Measurements from ENCODE around the gene SETD7. TPM values are rescaled to one million over a fixed set of nuclear protein-coding genes. Genes with fewer than 3 reads are reported as not detected.

The SETD7 gene
- total RNA-seq, 1 donor from 2014 or later = 11.1 TPM

DNA sequence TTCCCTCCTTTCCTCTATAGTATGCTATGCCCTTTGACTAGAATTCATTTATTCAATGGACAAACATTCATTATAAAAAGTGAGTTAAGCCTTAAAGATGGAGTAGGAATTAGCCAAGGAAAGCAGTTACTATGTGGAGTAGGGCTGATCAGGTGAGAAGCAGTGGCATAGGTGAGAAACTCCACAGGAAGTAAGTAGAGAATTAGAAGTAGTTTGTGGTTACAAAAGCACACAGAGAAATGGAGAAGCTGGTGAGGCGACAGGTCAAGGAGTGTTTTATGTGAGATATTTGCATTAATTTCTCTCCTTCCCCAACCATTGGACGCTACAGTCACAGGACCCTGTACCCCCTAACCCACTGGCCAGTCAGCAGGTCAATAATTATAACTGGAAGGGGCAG lies 30.6 kb downstream of the SETD7 start:
- H3K27ac Mint-ChIP-seq = no peak overlapping the region
- intact Hi-C loops (cut with micrococcal nuclease) = no loop called here
- ChIA-PET CTCF (no interaction called here), POLR2A (interaction anchor here (0.6 kb wide), 1 partner anchor 30 kb away, joined by 4 read pairs; no protein-coding TSS in a partner anchor)
- TF ChIP-seq, protein P1, sequence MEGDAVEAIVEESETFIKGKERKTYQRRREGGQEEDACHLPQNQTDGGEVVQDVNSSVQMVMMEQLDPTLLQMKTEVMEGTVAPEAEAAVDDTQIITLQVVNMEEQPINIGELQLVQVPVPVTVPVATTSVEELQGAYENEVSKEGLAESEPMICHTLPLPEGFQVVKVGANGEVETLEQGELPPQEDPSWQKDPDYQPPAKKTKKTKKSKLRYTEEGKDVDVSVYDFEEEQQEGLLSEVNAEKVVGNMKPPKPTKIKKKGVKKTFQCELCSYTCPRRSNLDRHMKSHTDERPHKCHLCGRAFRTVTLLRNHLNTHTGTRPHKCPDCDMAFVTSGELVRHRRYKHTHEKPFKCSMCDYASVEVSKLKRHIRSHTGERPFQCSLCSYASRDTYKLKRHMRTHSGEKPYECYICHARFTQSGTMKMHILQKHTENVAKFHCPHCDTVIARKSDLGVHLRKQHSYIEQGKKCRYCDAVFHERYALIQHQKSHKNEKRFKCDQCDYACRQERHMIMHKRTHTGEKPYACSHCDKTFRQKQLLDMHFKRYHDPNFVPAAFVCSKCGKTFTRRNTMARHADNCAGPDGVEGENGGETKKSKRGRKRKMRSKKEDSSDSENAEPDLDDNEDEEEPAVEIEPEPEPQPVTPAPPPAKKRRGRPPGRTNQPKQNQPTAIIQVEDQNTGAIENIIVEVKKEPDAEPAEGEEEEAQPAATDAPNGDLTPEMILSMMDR (IDR thresholded peaks at IDR 0.05) = no peak
- H3K36me3 Mint-ChIP-seq (ENCODE audit: low read depth) = peaks cover 72% of the 10 kb centered on the region
- peaks cover 9% of the 10 kb centered on the region for H3K4me1 Mint-ChIP-seq
- ATAC-seq (ENCODE audit: low read depth) (no peak), DNase-seq (no peak)
- H3K9me3 Mint-ChIP-seq = no peaks in the 10 kb centered on the region
- no peaks in the 10 kb centered on the region for H3K27me3 Mint-ChIP-seq
- no peak overlapping the region for H3K4me3 Mint-ChIP-seq

GRCh38 chr4:139524062-139524631 lies 31.9 kb downstream of the SETD7 start:
- CTCF ChIA-PET = interaction anchor here (1.3 kb wide), 1 partner anchor 494 kb away, joined by 3 read pairs; no protein-coding TSS in a partner anchor
- intact Hi-C loops (cut with micrococcal nuclease) = no loop called here
- H3K27me3 Mint-ChIP-seq = no peaks in the 10 kb centered on the region
- DNase-seq = no peak
- no peak overlapping the region for H3K4me3 Mint-ChIP-seq
- POLR2A ChIA-PET = no interaction called here
- H3K4me1 Mint-ChIP-seq = peaks cover 9% of the 10 kb centered on the region
- H3K27ac Mint-ChIP-seq = no peak overlapping the region
- H3K36me3 Mint-ChIP-seq (ENCODE audit: low read depth) = peaks cover 81% of the 10 kb centered on the region
- TF ChIP-seq, protein P1 (IDR thresholded peaks at IDR 0.05) = no peak
- no peaks in the 10 kb centered on the region for H3K9me3 Mint-ChIP-seq
- ATAC-seq (ENCODE audit: low read depth) = no peak

GRCh38 chr4:139523076-139523475 lies 32.9 kb downstream of the SETD7 start:
- DNase-seq (no peak), ATAC-seq (ENCODE audit: low read depth) (no peak)
- H3K4me1 Mint-ChIP-seq = peaks cover 9% of the 10 kb centered on the region
- POLR2A ChIA-PET = no interaction called here
- no peaks in the 10 kb centered on the region for H3K9me3 Mint-ChIP-seq
- TF ChIP-seq, protein P1 (IDR thresholded peaks at IDR 0.05) = no peak
- no peak overlapping the region for H3K27ac Mint-ChIP-seq
- H3K4me3 Mint-ChIP-seq = no peak overlapping the region
- intact Hi-C loops (cut with micrococcal nuclease) = no loop called here
- CTCF ChIA-PET = no interaction called here
- peaks cover 83% of the 10 kb centered on the region for H3K36me3 Mint-ChIP-seq (ENCODE audit: low read depth)
- H3K27me3 Mint-ChIP-seq = no peaks in the 10 kb centered on the region

DNA sequence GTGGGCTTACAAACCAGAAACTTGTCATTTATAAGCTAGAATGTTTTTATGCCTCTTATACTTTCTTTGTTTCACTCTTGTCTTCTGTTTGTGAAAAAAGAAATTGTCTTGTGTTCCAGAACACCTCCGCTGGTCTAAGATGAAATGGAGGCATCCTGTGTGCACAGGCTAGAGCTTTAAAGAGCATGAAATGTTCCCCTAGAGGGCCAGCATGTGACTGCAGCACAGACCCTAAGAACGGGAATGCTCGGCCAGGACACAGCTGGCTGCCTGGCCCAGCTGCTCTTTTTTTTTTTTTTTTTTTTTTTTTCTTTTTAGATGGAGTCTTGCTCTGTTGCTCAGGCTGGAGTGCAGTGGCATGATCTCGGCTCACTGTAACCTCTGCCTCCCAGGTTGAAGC lies 33.6 kb downstream of the SETD7 start:
- Mint-ChIP-seq H3K27me3 (no peaks in the 10 kb centered on the region), H3K36me3 (ENCODE audit: low read depth) (peaks cover 83% of the 10 kb centered on the region), H3K4me3 (no peak overlapping the region), H3K9me3 (no peaks in the 10 kb centered on the region), H3K27ac (no peak overlapping the region), H3K4me1 (peaks cover 9% of the 10 kb centered on the region)
- ChIA-PET CTCF (interaction anchor here (0.9 kb wide), 1 partner anchor 70 kb away, joined by 3 read pairs; no protein-coding TSS in a partner anchor), POLR2A (no interaction called here)
- TF ChIP-seq, protein P1 (IDR thresholded peaks at IDR 0.05) = no peak
- no peak for ATAC-seq (ENCODE audit: low read depth)
- DNase-seq = no peak
- intact Hi-C loops (cut with micrococcal nuclease) = no loop called here

DNA sequence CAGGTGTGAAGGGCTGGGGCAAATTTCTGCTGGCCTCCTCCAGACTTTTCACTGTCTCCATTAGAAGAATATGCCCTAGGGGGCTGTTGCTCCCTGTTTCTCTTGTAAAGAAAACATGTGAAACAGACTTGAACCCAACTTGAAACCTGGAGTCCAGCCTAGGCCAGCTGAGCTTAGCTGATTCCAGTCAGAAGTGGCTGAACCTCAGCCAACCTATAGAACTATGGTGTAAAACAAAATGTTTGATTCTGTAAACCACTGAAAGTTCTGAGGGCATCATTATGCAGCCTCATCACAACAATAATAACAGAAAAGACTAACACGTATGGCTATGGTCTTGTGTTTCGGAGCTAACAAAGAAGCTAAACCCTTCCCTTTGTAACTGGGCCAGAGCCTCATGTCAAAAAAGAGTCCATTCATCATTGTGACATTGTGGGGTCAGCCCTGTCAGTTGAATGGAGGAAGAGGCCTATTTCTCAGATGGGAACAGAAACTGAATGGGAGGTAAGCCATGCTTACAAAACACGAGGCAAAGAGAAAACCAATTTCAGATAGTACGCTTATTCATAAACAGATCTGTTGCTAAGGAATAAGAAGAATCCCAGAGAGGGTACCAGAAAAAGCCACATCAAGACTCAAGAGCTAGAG lies 34.1 kb downstream of the SETD7 start:
- Mint-ChIP-seq H3K27ac (no peak overlapping the region), H3K36me3 (ENCODE audit: low read depth) (peaks cover 82% of the 10 kb centered on the region), H3K4me3 (no peak overlapping the region), H3K4me1 (peaks cover 9% of the 10 kb centered on the region), H3K27me3 (no peaks in the 10 kb centered on the region), H3K9me3 (no peaks in the 10 kb centered on the region)
- TF ChIP-seq, protein P1 (IDR thresholded peaks at IDR 0.05) = no peak
- ATAC-seq (ENCODE audit: low read depth) = no peak
- DNase-seq = no peak
- intact Hi-C loops (cut with micrococcal nuclease) = no loop called here
- POLR2A ChIA-PET = no interaction called here
- CTCF ChIA-PET = interaction anchor here (0.9 kb wide), 1 partner anchor 69 kb away, joined by 3 read pairs; no protein-coding TSS in a partner anchor

Data from activated B cell treated with CpG ODN at 0.5 μM for 24 hours (primary cell).